OCI-LY7 (cell line): Measurements from ENCODE around the gene STAT1. TPM values are rescaled to one million over a fixed set of nuclear protein-coding genes. Genes with fewer than 3 reads are reported as not detected.

Source experiments
- BruUV-seq: library from RNA; stranded (reverse); fragments of 400-500 nt; replicated peaks from 2 replicates; lab custom pipeline; 2021; lab: Mats Ljungman, UMichigan
- CTCF ChIA-PET: fragments of 300-600 bp; sonication (Branson Sonifier 250); formaldehyde crosslinking; loops from one replicate; lab custom pipeline; 2022; ENCODE audit warnings: antibody characterized with exemption; ENCODE audit not compliant: unreplicated experiment; lab: Charles Lee
- POLR2A ChIA-PET: fragments of 300-600 bp; sonication (Branson Sonifier 250); formaldehyde crosslinking; loops from one replicate; lab custom pipeline; 2022; ENCODE audit warnings: antibody characterized with exemption; lab: Charles Lee
- DNase-seq: peaks from one replicate; pipeline ENCODE4 v3.0.0-alpha.2; 2015; ENCODE audit warnings: low spot score
- H2AFZ ChIP-seq: fragments of 200-600 bp; sonication (generic), shearing (Covaris generic); 2 replicates; pipeline ENCODE4 v1.6.1; 2014; ENCODE audit warnings: mild to moderate bottlenecking, antibody characterized with exemption, low read length, moderate library complexity
- H3K27ac ChIP-seq: fragments of 200-600 bp; sonication (generic); 2 replicates; pipeline ENCODE4 v1.5.1; 2014; ENCODE audit warnings: mixed run types, low read depth, mild to moderate bottlenecking, moderate library complexity, low read length, inconsistent platforms; ENCODE audit not compliant: poor library complexity, severe bottlenecking
- H3K36me3 ChIP-seq: fragments of 200-600 bp; sonication (generic); 2 replicates; pipeline ENCODE4 v1.6.1; 2014; ENCODE audit warnings: mild to moderate bottlenecking, antibody characterized with exemption, low read length, moderate library complexity, mixed read lengths; ENCODE audit not compliant: insufficient read depth
- H3K4me1 ChIP-seq: fragments of 200-600 bp; sonication (generic); 2 replicates; pipeline ENCODE4 v1.5.1; 2014; ENCODE audit warnings: mild to moderate bottlenecking, low read length; ENCODE audit not compliant: insufficient read depth, poor library complexity, severe bottlenecking
- H3K4me2 ChIP-seq: fragments of 200-600 bp; sonication (generic); 2 replicates; pipeline ENCODE4 v1.6.1; 2014; ENCODE audit warnings: mild to moderate bottlenecking, low read length
- H3K4me3 ChIP-seq: fragments of 200-600 bp; sonication (generic); 2 replicates; pipeline ENCODE4 v1.5.1; 2014; ENCODE audit warnings: mild to moderate bottlenecking, low read depth, low read length; ENCODE audit not compliant: poor library complexity, severe bottlenecking
- H3K79me2 ChIP-seq: fragments of 200-600 bp; sonication (generic); 2 replicates; pipeline ENCODE4 v1.6.1; 2016; ENCODE audit warnings: low read depth, mild to moderate bottlenecking, low read length, moderate library complexity, mixed read lengths; ENCODE audit not compliant: insufficient read depth
- H3K9me2 ChIP-seq: fragments of 200-600 bp; sonication (generic); 2 replicates; pipeline ENCODE4 v1.6.1; 2016; ENCODE audit warnings: mild to moderate bottlenecking, low read length, mixed read lengths; ENCODE audit not compliant: insufficient read depth
- H3K9me3 ChIP-seq: fragments of 200-600 bp; sonication (generic); 2 replicates; pipeline ENCODE4 v1.6.1; 2014; ENCODE audit warnings: mild to moderate bottlenecking, mixed run types, low read length, mixed read lengths
- H4K20me1 ChIP-seq: fragments of 200-600 bp; sonication (generic); 2 replicates; pipeline ENCODE4 v1.6.1; 2014; ENCODE audit warnings: mild to moderate bottlenecking, antibody characterized with exemption, low read length, moderate library complexity, mixed read lengths; ENCODE audit not compliant: insufficient read depth
- EZH2phosphoT487 ChIP-seq: fragments of 200-600 bp; sonication (generic); IDR thresholded peaks from 2 replicates; pipeline ENCODE4 v1.6.1; 2018; ENCODE audit warnings: low read depth, borderline replicate concordance, mild to moderate bottlenecking, mixed run types, antibody characterized with exemption, low read length, moderate library complexity, mixed read lengths
- intact Hi-C: fragments of 100-400 bp; cut with micrococcal nuclease; formaldehyde crosslinking; loops from one replicate; pipeline ENCODE4 v1.10.0; 2022; ENCODE audit not compliant: unreplicated experiment
- total RNA-seq, 2 experiments: library from RNA; depleted of rRNA in 1 of 2; stranded (reverse); fragments of >200 nt in 1 of 2; shearing (Covaris generic) in 1 of 2; gene quantifications; 2 replicates each; pipeline ENCODE4 v1.2.3, GENCODE V29; 2014 to 2022
- TF ChIP-seq, protein P1 (sequence below): fragments of 200-600 bp; sonication (generic); conservative IDR thresholded peaks from 2 replicates; pipeline ENCODE4 v1.5.1; 2014; ENCODE audit warnings: mild to moderate bottlenecking, antibody characterized with exemption, low read length, moderate library complexity, mixed read lengths

STAT1 gene
- total RNA-seq, 2 experiments from 2014 or later, result 23.0 to 23.1 TPM

DNA sequence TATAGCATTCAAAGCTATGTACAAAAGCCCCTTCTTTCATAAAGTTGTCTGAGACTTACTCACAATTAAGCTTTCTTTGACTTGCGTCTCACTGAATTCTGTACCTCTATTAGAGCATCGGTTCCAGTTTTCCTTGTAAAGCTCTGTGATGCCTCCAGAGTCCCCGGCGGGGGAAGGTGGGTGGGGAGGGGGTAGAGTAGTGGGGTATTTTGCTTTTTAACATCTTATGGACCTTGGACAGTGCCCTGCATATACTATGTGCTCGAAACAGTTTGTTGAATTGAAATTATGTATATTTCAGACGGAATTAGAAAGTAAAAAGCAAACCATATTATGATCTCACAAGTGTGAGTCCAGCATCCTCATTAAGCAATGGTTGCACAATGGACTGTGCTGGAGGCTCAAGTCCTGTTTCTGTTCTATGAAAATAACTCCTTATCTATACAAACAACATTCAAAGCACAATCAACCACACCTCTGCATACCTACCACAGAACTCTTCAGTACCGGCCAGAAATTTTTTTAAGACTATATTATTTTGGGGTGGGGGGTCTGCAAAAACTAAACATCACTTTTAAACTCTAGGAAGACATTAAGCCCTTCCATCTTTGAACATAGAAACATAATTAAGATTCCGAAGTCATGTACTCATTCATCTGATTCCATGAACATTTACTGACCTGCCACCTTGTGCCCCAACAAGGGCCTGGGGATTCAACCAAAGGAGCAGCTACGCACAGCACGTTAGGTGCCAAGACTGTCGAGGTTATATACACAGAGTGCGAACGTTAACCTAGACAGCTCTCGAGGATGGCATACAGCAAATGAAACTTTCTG, 908 bp downstream of the STAT1 start:
- Histone ChIP-seq H3K27ac (no peak overlapping the region), H3K9me3 (no peaks in the 10 kb centered on the region), H3K79me2 (0 out of 2 replicates have a peak, but pooled peaks cover 8% of the 10 kb centered on the region), H3K36me3 (peaks cover 18% of the 10 kb centered on the region), H2AFZ (peak overlapping the region; percentile 76; the same call in 1 of the 2 replicates), H3K4me3 (peak overlapping the region; percentile 85), H3K4me1 (peaks cover 22% of the 10 kb centered on the region), H3K9me2 (no peaks in the 10 kb centered on the region), H4K20me1 (no peaks in the 10 kb centered on the region; the same call in 1 of the 2 replicates), H3K4me2 (peak overlapping the region; percentile 96)
- peak; percentile 19 for DNase-seq
- no peak for TF ChIP-seq EZH2phosphoT487
- TF ChIP-seq, protein P1, sequence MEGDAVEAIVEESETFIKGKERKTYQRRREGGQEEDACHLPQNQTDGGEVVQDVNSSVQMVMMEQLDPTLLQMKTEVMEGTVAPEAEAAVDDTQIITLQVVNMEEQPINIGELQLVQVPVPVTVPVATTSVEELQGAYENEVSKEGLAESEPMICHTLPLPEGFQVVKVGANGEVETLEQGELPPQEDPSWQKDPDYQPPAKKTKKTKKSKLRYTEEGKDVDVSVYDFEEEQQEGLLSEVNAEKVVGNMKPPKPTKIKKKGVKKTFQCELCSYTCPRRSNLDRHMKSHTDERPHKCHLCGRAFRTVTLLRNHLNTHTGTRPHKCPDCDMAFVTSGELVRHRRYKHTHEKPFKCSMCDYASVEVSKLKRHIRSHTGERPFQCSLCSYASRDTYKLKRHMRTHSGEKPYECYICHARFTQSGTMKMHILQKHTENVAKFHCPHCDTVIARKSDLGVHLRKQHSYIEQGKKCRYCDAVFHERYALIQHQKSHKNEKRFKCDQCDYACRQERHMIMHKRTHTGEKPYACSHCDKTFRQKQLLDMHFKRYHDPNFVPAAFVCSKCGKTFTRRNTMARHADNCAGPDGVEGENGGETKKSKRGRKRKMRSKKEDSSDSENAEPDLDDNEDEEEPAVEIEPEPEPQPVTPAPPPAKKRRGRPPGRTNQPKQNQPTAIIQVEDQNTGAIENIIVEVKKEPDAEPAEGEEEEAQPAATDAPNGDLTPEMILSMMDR, result no peak; the same call in 1 of the 2 replicates
- CTCF ChIA-PET, result interaction anchor here (0.6 kb wide), 1 partner anchor 21 kb away, joined by 3 read pairs; no protein-coding TSS in a partner anchor
- POLR2A ChIA-PET, result interaction anchor here (0.6 to 1.9 kb wide), 9 partner anchors 10 to 462 kb away, joined by 3 to 7 read pairs (median 4); no protein-coding TSS in a partner anchor
- TSS peak; percentile 64 for BruUV-seq
- intact Hi-C loops, result loop anchor here (10.0 kb wide), 1 partner anchor 348 kb away; no protein-coding TSS in a partner anchor

- peak overlapping the region; percentile 96 for H3K4me2 ChIP-seq
- CTCF ChIA-PET, result interaction anchor here (0.5 to 0.6 kb wide), 2 partner anchors 20 to 478 kb away, joined by 3 read pairs; partner anchors contain the start of gene NEMP2
- H3K79me2 ChIP-seq, result 0 out of 2 replicates have a peak, but pooled peaks cover 8% of the 10 kb centered on the region
- no peak overlapping the region for H2AFZ ChIP-seq
- no peak for TF ChIP-seq EZH2phosphoT487
- TF ChIP-seq, protein P1, result no peak
- no peak for DNase-seq
- no peaks in the 10 kb centered on the region for H3K9me3 ChIP-seq
- no peaks in the 10 kb centered on the region; the same call in 1 of the 2 replicates for H4K20me1 ChIP-seq
- POLR2A ChIA-PET, result interaction anchor here (0.7 to 1.3 kb wide), 9 partner anchors 8 to 461 kb away, joined by 3 to 5 read pairs (median 3); no protein-coding TSS in a partner anchor
- H3K27ac ChIP-seq, result no peak overlapping the region
- H3K4me1 ChIP-seq, result peaks cover 22% of the 10 kb centered on the region
- H3K36me3 ChIP-seq, result peaks cover 25% of the 10 kb centered on the region
- no peak overlapping the region for H3K4me3 ChIP-seq
- intact Hi-C loops, result loop anchor here (10.0 kb wide), 1 partner anchor 348 kb away; no protein-coding TSS in a partner anchor
- no peaks in the 10 kb centered on the region for H3K9me2 ChIP-seq
- no TSS peak for BruUV-seq
These were observed 1.6 kb downstream of the STAT1 start for GRCh38 chr2:191012346-191012745.
